CD14-positive monocyte (primary cell): ENCODE results near the gene CTNND2. TPM values are rescaled to one million over a fixed set of nuclear protein-coding genes. Genes with fewer than 3 reads are reported as not detected.
A peak's percentile ranks its signal among the peaks of the same experiment; 100 is the strongest.

Experiments used
- DNase-seq, 3 donors: peaks; one replicate each; pipeline ENCODE4 v3.0.0-alpha.2; 2011 to 2022
- H2AFZ ChIP-seq: 2 replicates; pipeline ENCODE4 v1.6.0; 2012; ENCODE audit warnings: mild to moderate bottlenecking, low read depth, low read length, inconsistent platforms; ENCODE audit not compliant: insufficient read depth, poor library complexity, severe bottlenecking
- H3K27ac ChIP-seq, 2 donors: 1 replicate in 1 of 2; 2 replicates in 1 of 2; pipeline ENCODE4 v1.5.1; 2012 to 2013; ENCODE audit warnings: low read length in 2 of 2, control low read depth in 1 of 2, inconsistent platforms in 1 of 2, low read depth in 1 of 2, mild to moderate bottlenecking in 1 of 2
- H3K27me3 ChIP-seq, 2 donors: one replicate each; pipeline versions ENCODE4 v1.6.0 to v1.6.1; 2011 to 2013; ENCODE audit warnings: low read length in 2 of 2; ENCODE audit not compliant: control insufficient read depth in 2 of 2, insufficient read depth in 2 of 2
- H3K36me3 ChIP-seq, 2 donors: replicated peaks in 1 of 2; 1 replicate in 1 of 2; 2 replicates in 1 of 2; pipeline versions ENCODE4 v1.5.1 to v1.6.1; 2012 to 2013; ENCODE audit warnings: low read length in 2 of 2, control low read depth in 1 of 2, inconsistent platforms in 1 of 2, mild to moderate bottlenecking in 1 of 2; ENCODE audit not compliant: insufficient read depth in 2 of 2, control insufficient read depth in 1 of 2
- H3K4me1 ChIP-seq, 2 donors: 1 replicate in 1 of 2; 2 replicates in 1 of 2; pipeline versions ENCODE4 v1.5.1 to v1.6.1; 2012 to 2013; ENCODE audit warnings: low read length in 2 of 2, control low read depth in 1 of 2, inconsistent platforms in 1 of 2, mild to moderate bottlenecking in 1 of 2, moderate library complexity in 1 of 2; ENCODE audit not compliant: insufficient read depth in 2 of 2, control insufficient read depth in 1 of 2
- H3K4me2 ChIP-seq: replicated peaks from 2 replicates; pipeline ENCODE3; 2012; ENCODE audit warnings: low read length, moderate library complexity, mild to moderate bottlenecking; ENCODE audit not compliant: poor library complexity, severe bottlenecking; ENCODE audit errors: extremely low read depth
- H3K4me3 ChIP-seq, 3 experiments: fragments of 200-600 bp in 1 of 3; sonication (generic) in 1 of 3; replicated peaks in 1 of 3; 1 replicate in 2 of 3; 2 replicates in 1 of 3; pipeline ENCODE4 v1.5.1; 2011 to 2013; ENCODE audit warnings: low read length in 3 of 3, mild to moderate bottlenecking in 3 of 3, control low read depth in 2 of 3, low read depth in 2 of 3, inconsistent platforms in 1 of 3, moderate library complexity in 1 of 3
- H3K79me2 ChIP-seq: 2 replicates; pipeline ENCODE4 v1.6.0; 2012; ENCODE audit warnings: mild to moderate bottlenecking, control low read depth, inconsistent platforms, low read length, moderate library complexity; ENCODE audit not compliant: insufficient read depth
- H3K9ac ChIP-seq: 2 replicates; pipeline ENCODE4 v1.6.0; 2017; ENCODE audit warnings: low read length, mild to moderate bottlenecking; ENCODE audit not compliant: insufficient read depth, poor library complexity, severe bottlenecking
- H3K9me3 ChIP-seq, 2 donors: replicated peaks in 1 of 2; 1 replicate in 1 of 2; 2 replicates in 1 of 2; pipeline versions ENCODE4 v1.5.1 to v1.6.1; 2012 to 2013; ENCODE audit warnings: low read length in 2 of 2, control low read depth in 1 of 2; ENCODE audit not compliant: control insufficient read depth in 1 of 2, insufficient read depth in 1 of 2
- H4K20me1 ChIP-seq: 2 replicates; pipeline ENCODE4 v1.6.0; 2012; ENCODE audit warnings: mild to moderate bottlenecking, low read length, control low read depth, moderate library complexity; ENCODE audit not compliant: insufficient read depth
- H3K27ac Mint-ChIP-seq, 7 donors: one replicate each; pipeline ENCODE4 v1.8.0; 2020; ENCODE audit warnings: mild to moderate bottlenecking in 7 of 7, mixed read lengths in 7 of 7, moderate library complexity in 6 of 7, inconsistent platforms in 2 of 7
- H3K27me3 Mint-ChIP-seq, 3 donors: one replicate each; pipeline ENCODE4 v1.8.0; 2021 to 2022; ENCODE audit warnings: low read depth in 3 of 3, mild to moderate bottlenecking in 3 of 3, mixed read lengths in 3 of 3, moderate library complexity in 3 of 3, inconsistent platforms in 1 of 3
- H3K36me3 Mint-ChIP-seq, 2 donors: one replicate each; pipeline ENCODE4 v1.8.0; 2020; ENCODE audit warnings: mixed read lengths in 2 of 2, inconsistent platforms in 1 of 2, mild to moderate bottlenecking in 1 of 2
- H3K4me1 Mint-ChIP-seq: one replicate; pipeline ENCODE4 v1.8.0; 2020; ENCODE audit warnings: mild to moderate bottlenecking, mixed read lengths
- H3K4me3 Mint-ChIP-seq, 2 donors: one replicate each; pipeline ENCODE4 v1.8.0; 2020; ENCODE audit warnings: mild to moderate bottlenecking in 2 of 2, mixed read lengths in 2 of 2, moderate library complexity in 1 of 2
- H3K9me3 Mint-ChIP-seq, 7 donors: one replicate each; pipeline ENCODE4 v1.8.0; 2020 to 2022; ENCODE audit warnings: mixed read lengths in 7 of 7, mild to moderate bottlenecking in 6 of 7, moderate library complexity in 6 of 7, inconsistent platforms in 2 of 7
- CTCF ChIP-seq: fragments of 200-600 bp; IDR thresholded peaks from one replicate; pipeline ENCODE4 v1.8.0; 2022; ENCODE audit warnings: antibody characterized with exemption, mild to moderate bottlenecking
- WGBS: methylation state at CpG from one replicate; pipeline ENCODE4 v1.1.5; 2013; ENCODE audit warnings: missing lambda C conversion rate; ENCODE audit not compliant: insufficient coverage; 5-methylcytosine and 5-hydroxymethylcytosine counted together
- intact Hi-C, 2 donors: fragments of 100-400 bp; cut with micrococcal nuclease; formaldehyde crosslinking; loops; one replicate each; pipeline versions ENCODE4 v1.15.0 to v1.15.1; 2023
- polyA plus RNA-seq, 3 donors: library from polyadenylated mRNA; depleted of rRNA in 1 of 3; unstranded in 2 of 3; stranded (reverse) in 1 of 3; fragments of 300-500 nt in 2 of 3; fragments of >200 nt in 1 of 3; fragmentation: Illumina TruSeq in 2 of 3; gene quantifications; 1 replicate in 2 of 3; 2 replicates in 1 of 3; pipeline ENCODE4 v1.2.3, GENCODE V29; 2012 to 2021

CTNND2 gene
- polyA plus RNA-seq, 3 donors: not detected

GRCh38 chr5:11909471-11909870 lies 5.2 kb upstream of the CTNND2 start:
- WGBS: 94% methylated on average over 2 of the region's 2 CpGs
- no peak overlapping the region for H3K9ac ChIP-seq
- H3K36me3 Mint-ChIP-seq: no peaks in the 10 kb centered on the region
- intact Hi-C loops: no loop called here
- H3K27me3 Mint-ChIP-seq: peaks cover 15 to 20% (median 15%) of the 10 kb centered on the region in 3 donors
- H3K9me3 Mint-ChIP-seq: peaks cover 0 to 16% (median 3%) of the 10 kb centered on the region in 7 donors
- no peaks in the 10 kb centered on the region for H3K4me1 ChIP-seq
- peaks cover 15% of the 10 kb centered on the region in 2 donors for H3K27me3 ChIP-seq
- no peaks in the 10 kb centered on the region for H3K36me3 ChIP-seq
- no peak overlapping the region for H3K4me2 ChIP-seq
- no peaks in the 10 kb centered on the region for H3K79me2 ChIP-seq
- no peak for TF ChIP-seq CTCF
- no peaks in the 10 kb centered on the region for H4K20me1 ChIP-seq
- no peaks in the 10 kb centered on the region for H3K4me1 Mint-ChIP-seq
- DNase-seq: no peak
- H3K4me3 Mint-ChIP-seq: no peak overlapping the region
- H3K9me3 ChIP-seq: peaks cover 3 to 7% of the 10 kb centered on the region in 2 donors
- no peak overlapping the region for H3K4me3 ChIP-seq
- no peak overlapping the region for H2AFZ ChIP-seq
- no peak overlapping the region for H3K27ac ChIP-seq
- H3K27ac Mint-ChIP-seq: no peak overlapping the region

- TF ChIP-seq CTCF: no peak
- peaks cover 0 to 14% (median 5%) of the 10 kb centered on the region in 7 donors for H3K9me3 Mint-ChIP-seq
- intact Hi-C loops: no loop called here
- peaks cover 2% of the 10 kb centered on the region for H3K4me1 Mint-ChIP-seq
- Histone ChIP-seq H3K4me1 (no peaks in the 10 kb centered on the region), H3K4me3 (no peak overlapping the region), H3K79me2 (no peaks in the 10 kb centered on the region), H3K9ac (no peak overlapping the region), H3K27me3 (peaks cover 33 to 37% of the 10 kb centered on the region in 2 donors), H2AFZ (no peak overlapping the region), H3K36me3 (no peaks in the 10 kb centered on the region), H4K20me1 (no peaks in the 10 kb centered on the region), H3K4me2 (no peak overlapping the region), H3K9me3 (peaks cover 3 to 16% of the 10 kb centered on the region in 2 donors), H3K27ac (no peak overlapping the region)
- H3K27me3 Mint-ChIP-seq: peaks cover 35 to 41% (median 40%) of the 10 kb centered on the region in 3 donors
- no peak overlapping the region for H3K27ac Mint-ChIP-seq
- DNase-seq: no peak
- no peaks in the 10 kb centered on the region for H3K36me3 Mint-ChIP-seq
- peak overlapping the region in 1 of 2 donors; percentile 41 for H3K4me3 Mint-ChIP-seq
- no CpG with 5 or more reads among the region's 2 CpGs for WGBS
These were observed 2.3 kb upstream of the CTNND2 start for GRCh38 chr5:11906497-11906896.
